NAMALWA (cell line): Measurements from ENCODE around the gene UBL4A.

ENCODE experiments used
- DNase-seq: peaks from one replicate; pipeline ENCODE4 v3.0.0-alpha.2; 2015; ENCODE audit warnings: low spot score

Gene UBL4A

DNA sequence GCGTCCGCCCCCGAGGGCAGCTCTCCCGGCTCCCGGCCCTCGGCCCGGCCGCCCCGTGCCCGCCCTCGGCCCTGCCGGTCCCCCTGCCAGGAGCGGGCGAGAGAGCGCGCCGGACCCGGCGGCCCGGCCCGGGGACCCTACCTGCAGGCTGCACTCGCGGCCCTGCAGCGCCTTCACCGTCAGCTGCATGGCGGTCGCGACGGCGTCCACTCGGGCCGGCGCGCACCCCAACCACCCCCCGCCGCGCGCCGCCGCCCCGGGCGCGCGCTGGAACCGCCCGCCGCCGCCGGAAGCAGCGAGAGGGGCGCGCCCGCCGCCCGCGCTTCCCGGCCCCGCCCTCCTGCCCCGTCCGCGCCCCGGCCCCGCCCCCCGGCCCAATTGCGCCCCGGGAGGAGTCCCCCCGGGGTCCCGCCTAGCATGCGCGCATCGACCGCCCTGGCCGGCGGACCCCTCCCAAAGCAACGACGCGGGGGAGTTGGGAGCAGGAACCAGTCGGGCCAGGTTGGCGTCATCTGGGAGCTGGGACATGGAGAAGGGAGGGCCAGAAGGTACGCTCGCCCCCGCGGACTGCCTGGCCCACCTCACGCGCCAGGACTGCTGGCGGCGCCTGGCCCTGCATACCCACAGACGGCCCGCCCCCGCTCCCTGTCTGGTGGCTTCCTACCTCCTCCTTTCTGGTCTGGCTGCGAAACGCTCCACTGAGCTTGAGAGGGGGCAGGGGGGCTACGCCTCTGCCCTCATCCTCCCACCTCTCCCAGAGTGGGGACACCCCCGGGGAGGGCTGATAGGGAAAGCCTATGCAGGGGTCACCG, at the start of gene UBL4A:
Gene UBL4A, minus strand, starts transcription at position 220 of the 812 bp plus-strand sequence. Its CDS starts 31 bp downstream, at position 189.
- peak; percentile 42 for DNase-seq

DNA sequence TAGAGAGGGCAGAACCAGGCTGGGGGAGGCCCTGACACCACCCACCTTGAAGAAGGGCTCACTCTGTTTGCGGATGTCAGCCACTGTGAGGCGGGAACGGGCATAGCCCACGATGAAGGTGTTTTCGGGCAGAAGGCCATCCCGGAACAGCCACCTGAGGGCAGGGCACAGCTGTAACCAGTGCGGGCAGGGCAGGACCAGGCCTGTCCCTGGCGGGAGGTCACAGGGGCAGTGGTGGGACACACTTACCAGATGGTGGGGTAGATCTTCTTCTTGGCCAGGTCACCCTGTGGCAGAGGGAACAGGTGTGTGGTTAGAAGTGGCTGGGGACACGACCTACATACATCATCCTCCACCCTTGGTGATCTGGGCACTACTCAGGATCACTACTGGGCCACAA, 49.5 kb upstream of the UBL4A start:
- DNase-seq: no peak

GRCh38 chrX:154534526-154535322, 48.3 kb upstream of the UBL4A start:
- peak; percentile 83 for DNase-seq

GRCh38 chrX:154532690-154533089, 46.3 kb upstream of the UBL4A start:
- no peak for DNase-seq

- no peak for DNase-seq
Measured at GRCh38 chrX:154531626-154532025, 45.2 kb upstream of the UBL4A start.

DNA sequence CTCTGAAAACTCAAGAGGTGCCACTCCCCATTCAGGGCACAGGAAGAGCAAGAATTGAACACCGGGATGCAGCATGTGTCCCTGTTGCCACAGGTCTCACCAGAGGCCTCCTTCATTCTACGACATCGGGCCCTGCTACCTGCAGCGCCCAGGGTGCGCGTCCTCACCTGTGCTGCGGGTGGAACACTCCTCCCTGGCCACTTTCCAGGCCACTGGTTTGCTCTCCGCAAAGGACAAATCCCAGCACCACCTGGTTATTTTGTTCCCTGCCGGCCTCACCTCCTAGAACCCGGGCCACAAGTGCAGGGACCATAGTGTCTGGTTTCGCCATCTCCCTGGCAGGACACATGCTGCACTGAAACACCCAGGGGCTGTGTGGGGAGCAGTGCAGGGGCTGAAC, 43.9 kb upstream of the UBL4A start:
- DNase-seq: no peak

- DNase-seq: no peak
Measured at GRCh38 chrX:154529206-154529612, 42.8 kb upstream of the UBL4A start.

DNA sequence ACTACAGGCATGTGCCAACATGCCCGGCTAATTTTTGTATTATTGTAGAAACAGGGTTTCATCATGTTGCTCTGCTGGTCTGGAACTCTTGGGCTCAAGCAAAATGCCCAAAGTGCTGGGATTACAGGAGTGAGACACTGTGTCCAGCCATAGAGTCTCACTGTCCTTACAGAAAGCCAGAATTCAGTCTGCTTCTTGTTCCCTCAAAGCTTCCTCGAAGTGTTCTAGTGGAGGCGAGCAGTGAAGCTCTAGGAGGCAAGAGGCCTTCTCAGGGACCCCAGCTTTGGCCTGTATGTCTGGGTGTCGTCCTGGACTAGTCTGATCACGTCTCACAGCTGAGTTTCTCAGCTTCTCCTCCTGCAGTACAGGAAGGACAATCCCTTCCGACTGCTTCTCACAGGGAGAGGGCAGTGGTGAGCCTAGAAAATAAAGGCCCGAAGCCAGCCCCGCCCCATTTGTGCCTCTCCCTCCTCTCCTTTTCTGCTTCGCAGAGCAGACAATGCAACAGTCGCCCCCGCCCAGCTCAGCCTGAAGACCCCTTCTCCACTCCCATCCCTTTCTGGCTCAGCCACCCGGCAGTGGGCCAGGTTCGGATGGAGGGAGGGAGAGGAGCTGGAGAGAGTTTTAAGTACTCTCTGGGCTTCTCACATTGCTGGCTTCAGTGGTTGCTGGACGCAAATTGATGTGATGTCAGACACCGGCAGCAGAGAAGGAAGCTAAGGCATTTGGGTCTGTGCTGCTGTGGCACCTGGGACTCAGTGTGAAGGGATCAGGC, 40.7 kb upstream of the UBL4A start:
- DNase-seq: peak; percentile 80

GRCh38 chrX:154525606-154526490, 39.4 kb upstream of the UBL4A start:
- no peak for DNase-seq

DNA sequence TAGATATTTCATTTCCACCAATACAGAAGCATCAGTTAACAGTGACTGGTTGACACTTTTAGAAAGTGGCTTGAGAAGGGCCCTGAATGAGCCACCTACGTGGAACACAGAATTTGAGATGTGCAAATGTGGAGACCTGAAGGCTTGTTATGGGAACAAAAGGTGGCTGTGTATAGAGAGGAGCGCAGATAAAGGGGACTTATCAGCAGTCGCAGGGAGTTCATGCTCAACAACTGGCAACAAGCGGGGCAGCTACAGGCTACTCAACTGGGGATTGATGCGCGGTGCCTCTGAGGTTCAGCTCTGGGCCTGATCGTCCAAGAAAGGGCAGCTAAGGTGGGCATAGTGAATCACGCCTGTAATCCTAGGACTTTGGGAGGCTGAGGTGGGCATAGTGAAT, 33.0 kb upstream of the UBL4A start:
- DNase-seq: no peak

DNA sequence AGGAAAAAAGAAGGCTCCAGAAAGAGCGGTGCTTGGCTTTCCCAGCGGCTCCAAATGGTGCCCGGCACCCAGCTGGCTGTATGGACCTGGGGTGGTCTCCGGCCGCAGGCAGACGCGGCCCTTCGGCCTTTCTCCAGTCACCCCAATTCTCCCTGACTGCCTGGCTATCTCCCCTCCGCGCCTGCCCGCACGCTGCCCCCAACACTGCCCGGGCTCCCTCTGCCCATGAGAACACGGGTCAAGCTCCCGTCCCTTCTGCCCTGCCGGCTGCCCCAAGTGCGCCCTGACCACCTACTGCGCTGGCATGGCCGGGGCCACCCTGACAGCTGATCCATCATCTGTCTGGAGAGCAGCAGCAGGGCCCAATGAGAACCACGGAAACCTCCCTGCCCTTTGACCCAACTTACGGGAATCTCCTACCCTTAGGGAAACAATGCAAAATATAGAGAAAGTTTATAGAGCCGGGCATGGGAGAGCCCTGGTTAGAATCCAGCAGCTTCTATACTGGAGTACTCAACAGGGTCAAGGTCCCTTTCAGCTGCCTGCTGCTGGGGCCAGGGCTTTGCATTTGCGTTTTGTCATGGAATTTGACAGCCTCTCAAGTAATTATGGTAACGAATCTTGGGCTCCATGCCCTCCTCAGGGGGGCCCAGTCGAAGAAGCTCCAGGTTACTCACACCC, 30.8 kb upstream of the UBL4A start:
- DNase-seq: no peak

DNA sequence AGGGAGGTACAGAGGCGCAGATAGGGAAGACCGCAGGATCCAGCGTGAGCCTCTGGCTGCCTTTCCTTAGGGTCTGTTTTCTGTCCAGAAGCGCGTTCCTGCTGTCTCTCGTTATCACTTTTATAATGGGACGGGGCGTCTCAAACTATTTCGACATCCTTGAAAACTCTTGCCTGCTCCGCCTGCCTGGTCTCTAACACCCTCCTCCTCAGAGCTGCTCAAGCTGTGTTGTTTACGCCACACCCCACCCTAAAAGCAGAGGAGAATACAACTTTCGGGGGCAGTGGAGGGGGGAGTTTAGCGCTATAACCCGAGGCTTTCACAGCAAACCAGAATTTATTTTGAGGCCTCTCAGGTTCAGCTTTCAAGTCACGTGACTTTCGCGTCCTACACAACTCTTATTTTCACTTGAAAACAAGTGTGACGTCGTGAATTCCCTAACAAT, 30.3 kb upstream of the UBL4A start:
- DNase-seq: peak; percentile 32

- peak; percentile 84 for DNase-seq
Measured at GRCh38 chrX:154515966-154516655, 29.7 kb upstream of the UBL4A start, which contains the start of gene FAM3A. Gene FAM3A (minus strand): TSS chrX:154516232. CDS start chrX:154515772, 460 bp downstream.

- peak; percentile 47 for DNase-seq
Measured at GRCh38 chrX:154515090-154515965, 28.9 kb upstream of the UBL4A start.

DNA sequence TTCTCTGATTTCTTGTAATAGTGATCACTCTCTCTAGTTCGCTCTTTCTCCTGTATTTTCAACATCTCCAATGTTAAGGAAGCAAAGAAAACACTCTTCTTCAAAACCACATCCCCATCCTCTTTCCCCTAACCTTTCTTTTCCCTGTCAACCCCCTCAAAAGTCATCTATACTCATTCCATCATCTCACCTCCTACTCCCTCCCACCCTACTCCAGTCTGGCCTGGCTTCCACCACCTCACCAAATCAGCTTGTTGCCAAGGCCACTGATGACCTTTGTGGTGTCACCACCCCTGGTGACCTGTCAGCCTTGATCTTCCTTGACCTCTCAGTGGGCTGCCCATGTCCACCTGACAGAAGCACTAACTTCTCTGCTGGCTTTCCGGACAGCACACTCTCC, 27.3 kb upstream of the UBL4A start:
- DNase-seq: no peak

GRCh38 chrX:154512879-154513553, 26.6 kb upstream of the UBL4A start:
- no peak for DNase-seq

DNA sequence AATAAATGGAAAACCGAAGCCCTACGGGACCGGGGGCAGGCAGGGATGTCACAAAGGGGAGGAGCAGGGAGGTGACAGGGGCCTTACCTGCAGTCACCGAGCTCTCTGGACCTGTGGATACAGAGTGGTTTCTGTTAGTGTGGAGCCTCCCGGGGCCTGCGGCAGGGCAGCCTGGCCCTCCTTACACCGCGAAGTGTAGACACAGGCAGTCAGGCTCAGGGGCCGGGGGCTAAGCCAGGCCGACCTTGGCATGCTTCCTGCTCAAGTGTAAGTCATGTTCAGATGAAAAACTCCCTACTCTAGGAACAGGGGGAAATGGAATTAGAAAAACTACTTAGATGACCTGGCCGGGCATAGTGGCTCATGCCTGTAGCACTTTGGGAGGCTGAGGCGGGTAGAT, 25.3 kb upstream of the UBL4A start:
- no peak for DNase-seq

- DNase-seq: no peak
Measured at GRCh38 chrX:154509455-154509854, 23.0 kb upstream of the UBL4A start.

GRCh38 chrX:154508384-154508745, 21.9 kb upstream of the UBL4A start:
- DNase-seq: no peak
